ENCODE data around the gene IFT20.
"Not testable (repeated sequence)": the region's sequence is repeated elsewhere in the genome, so short reads cannot be mapped to it uniquely, and the experiment has no call there.

The IFT20 gene

DNA sequence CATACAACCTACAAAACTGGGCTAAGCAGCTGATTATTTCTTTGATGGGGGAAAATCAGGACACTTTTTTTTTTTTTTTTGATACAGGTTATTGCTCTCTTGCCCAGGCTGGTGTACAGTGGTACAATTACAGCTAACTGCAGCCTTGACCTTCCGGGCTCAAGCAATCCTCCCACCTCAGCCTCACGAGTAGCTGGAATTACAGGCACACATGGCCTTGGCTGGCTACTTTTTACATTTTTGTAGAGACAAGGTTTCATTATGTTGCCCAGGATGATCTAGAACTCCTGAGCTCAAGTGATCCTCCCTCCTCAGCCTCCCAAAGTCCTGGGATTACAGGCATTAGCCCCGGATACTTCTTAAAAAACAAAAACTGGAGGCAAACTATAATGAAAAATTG, 36.8 kb downstream of the IFT20 start:
- DNase-seq: no peak

- no peak for DNase-seq
Observed at GRCh38 chr17:28295677-28296578, 39.3 kb downstream of the IFT20 start.

DNA sequence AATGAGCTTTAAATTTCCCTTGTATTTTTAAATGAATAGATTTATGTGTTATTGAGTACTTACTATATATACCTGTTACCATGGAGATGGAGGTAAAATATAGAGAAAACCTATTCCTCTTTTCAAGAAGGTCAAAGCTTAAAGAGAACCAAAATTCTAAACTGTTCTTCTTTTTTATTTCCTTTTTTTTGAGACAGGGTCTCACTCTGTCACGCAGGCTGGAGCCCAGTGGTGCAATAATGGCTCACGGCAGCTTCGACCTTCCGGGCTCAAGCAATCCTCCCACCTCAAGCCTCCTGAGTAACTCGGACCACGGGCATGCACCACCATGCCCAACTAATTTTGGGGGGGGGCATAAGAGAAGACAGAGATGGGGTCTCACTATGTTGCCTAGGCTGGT, 41.3 kb downstream of the IFT20 start:
- DNase-seq: no peak

DNA sequence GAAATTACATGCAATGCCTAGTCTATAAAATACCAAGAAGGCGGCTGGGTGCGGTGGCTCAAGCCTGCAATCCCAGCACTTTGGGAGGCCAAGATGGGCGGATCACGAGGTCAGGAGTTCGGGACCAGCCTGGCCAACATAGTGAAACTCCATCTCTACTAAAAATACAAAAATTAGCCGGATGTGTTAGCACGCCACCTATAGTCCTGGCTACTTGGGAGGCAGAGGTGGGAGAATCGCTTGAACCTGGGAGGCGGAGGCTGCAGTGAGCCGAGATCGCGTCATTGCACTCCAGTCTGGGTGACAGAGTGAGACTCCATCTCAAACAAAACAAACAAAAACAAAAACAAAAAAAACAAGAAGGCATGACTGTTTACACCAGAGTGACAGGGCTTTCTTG, 42.4 kb downstream of the IFT20 start:
- DNase-seq: not testable (repeated sequence)

- DNase-seq: no peak
Observed at GRCh38 chr17:28291780-28292330, 43.4 kb downstream of the IFT20 start.

DNA sequence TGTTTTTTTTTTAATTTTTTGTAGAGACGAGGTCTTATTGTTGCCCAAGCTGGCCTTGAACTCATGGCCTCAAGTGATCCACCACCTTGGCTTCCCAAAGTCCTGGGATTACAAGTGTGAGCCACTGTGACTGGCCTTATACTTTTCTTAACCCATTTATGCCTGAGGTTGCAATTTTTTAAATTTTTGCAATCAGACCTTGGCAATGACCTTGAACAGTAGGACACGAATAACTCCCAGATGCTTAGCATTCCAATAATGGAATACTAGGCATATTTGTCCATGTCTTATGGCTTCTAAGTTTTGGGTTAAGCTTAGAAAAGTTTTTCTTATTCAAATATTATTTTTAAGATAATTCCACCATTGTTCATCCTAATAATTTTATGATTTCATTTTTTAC, 44.6 kb downstream of the IFT20 start:
- DNase-seq: no peak

DNA sequence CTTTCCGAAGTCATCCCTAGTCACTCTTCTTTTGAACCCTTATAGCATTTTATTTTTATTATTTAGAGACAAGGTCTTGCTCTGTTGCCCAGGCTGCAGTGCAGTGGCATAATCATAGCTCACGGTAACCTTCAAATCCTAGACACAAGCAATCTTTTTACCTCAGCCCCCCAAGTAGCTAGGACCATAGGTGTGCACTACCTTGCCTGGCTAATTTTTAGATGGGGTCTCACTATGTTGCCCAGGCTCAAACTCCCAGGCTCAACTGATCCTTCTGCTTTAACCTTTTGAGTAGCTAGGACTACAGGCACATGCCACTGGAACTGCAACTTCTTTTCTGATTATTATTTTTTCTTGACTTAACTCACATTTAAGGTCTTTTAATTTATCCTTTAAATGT, 49.3 kb downstream of the IFT20 start:
- DNase-seq: no peak

- DNase-seq: no peak
Observed at GRCh38 chr17:28282596-28282995, 52.7 kb downstream of the IFT20 start.

DNA sequence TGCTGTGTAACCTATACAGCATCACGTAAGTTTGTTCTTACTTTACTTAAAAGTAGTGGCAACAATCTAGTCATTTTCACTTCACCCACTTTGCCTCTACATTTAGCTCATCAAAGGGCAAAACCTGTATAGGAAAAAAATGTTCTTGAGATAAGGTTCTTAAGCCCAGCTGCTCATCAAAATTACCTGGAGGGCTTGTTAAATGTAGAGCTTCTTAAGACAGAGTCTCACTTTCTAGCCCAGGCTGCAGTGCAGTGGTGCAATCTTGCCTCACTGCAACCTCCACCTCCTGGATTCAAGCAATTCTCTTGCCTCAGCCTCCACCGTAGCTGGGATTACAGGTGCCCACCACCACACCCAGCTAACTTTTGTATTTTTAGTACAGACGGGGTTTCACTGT, 54.4 kb downstream of the IFT20 start:
- no peak for DNase-seq

GRCh38 chr17:28279411-28279810, 55.9 kb downstream of the IFT20 start:
- no peak for DNase-seq

Measured in NCI-H2029 (cell line).